Adrenal gland (tissue), 5 donors: Measurements from ENCODE around the gene ZNF341.

Source experiments
- POLR2A ChIP-seq, 2 donors: fragments of 450-650 bp; IDR thresholded peaks; one replicate each; pipeline ENCODE4 v1.6.1; 2017; ENCODE audit warnings: antibody characterized with exemption in 2 of 2, mild to moderate bottlenecking in 2 of 2, moderate library complexity in 1 of 2
- TF ChIP-seq, protein P1 (sequence below), 6 experiments: fragments of 450-650 bp in 4 of 6; fragments of 200-600 bp in 2 of 6; sonication (generic) in 1 of 6; IDR thresholded peaks; 1 replicate in 5 of 6; 2 replicates in 1 of 6; pipeline versions ENCODE4 v1.5.1 to v1.8.0; 2016 to 2021; ENCODE audit warnings: antibody characterized with exemption in 6 of 6, mild to moderate bottlenecking in 2 of 6, moderate library complexity in 1 of 6
- donor health status: DM: no; HTN: no; CAD: no.

DNA sequence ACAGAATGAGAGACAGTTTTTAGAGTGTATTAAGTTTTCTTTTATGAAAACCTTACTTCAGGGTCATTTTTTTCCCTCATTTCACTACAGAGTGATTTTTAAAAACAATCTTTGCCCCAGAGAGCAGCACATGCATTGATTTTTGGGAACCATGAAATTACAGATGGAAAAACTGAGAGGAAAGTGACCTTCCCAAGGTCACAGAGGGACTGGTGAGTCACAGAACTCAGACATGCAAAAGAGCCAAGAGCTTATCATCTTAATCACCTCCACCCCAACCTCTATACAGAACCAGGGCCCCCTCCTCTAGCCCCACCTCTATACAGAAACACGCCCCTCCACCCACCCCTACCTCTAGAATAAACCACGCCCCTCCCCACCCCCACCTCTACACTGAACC is 22.4 kb upstream of the ZNF341 start:
- TF ChIP-seq, protein P1, sequence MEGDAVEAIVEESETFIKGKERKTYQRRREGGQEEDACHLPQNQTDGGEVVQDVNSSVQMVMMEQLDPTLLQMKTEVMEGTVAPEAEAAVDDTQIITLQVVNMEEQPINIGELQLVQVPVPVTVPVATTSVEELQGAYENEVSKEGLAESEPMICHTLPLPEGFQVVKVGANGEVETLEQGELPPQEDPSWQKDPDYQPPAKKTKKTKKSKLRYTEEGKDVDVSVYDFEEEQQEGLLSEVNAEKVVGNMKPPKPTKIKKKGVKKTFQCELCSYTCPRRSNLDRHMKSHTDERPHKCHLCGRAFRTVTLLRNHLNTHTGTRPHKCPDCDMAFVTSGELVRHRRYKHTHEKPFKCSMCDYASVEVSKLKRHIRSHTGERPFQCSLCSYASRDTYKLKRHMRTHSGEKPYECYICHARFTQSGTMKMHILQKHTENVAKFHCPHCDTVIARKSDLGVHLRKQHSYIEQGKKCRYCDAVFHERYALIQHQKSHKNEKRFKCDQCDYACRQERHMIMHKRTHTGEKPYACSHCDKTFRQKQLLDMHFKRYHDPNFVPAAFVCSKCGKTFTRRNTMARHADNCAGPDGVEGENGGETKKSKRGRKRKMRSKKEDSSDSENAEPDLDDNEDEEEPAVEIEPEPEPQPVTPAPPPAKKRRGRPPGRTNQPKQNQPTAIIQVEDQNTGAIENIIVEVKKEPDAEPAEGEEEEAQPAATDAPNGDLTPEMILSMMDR (IDR thresholded peaks at IDR 0.05): no peak
- TF ChIP-seq POLR2A (IDR thresholded peaks at IDR 0.05): no peak
